PC-3 (cell line): ENCODE results near the gene CHAMP1. TPM values are rescaled to one million over a fixed set of nuclear protein-coding genes. Genes with fewer than 3 reads are reported as not detected.

ENCODE experiments used
- ATAC-seq: fragments of 200-7000 bp; cut with Tn5 transposase; 2 replicates; pipeline ENCODE4 v1.9.1; 2020; ENCODE audit warnings: mild to moderate bottlenecking, moderate library complexity
- BruUV-seq: library from RNA; stranded (reverse); fragments of 400-500 nt; replicated peaks from 2 replicates; lab custom pipeline; 2021; lab: Mats Ljungman, UMichigan
- CTCF ChIA-PET: fragments of 300-600 bp; sonication (Branson Sonifier 250); formaldehyde crosslinking; loops from one replicate; lab custom pipeline; 2022; ENCODE audit warnings: antibody characterized with exemption; lab: Charles Lee
- POLR2A ChIA-PET: fragments of 300-600 bp; sonication (Branson Sonifier 250); formaldehyde crosslinking; loops from one replicate; lab custom pipeline; 2022; ENCODE audit warnings: antibody characterized with exemption; ENCODE audit not compliant: unreplicated experiment; lab: Charles Lee
- DNase-seq: peaks from one replicate; pipeline ENCODE4 v3.0.0-alpha.2; 2015
- H2AFZ ChIP-seq: fragments of 300-600 bp; sonication (generic); 2 replicates; pipeline ENCODE4 v1.6.0; 2016; ENCODE audit warnings: antibody characterized with exemption, low read length
- H3F3A ChIP-seq: fragments of 300-600 bp; sonication (generic); one replicate; pipeline ENCODE4 v1.6.0; 2017; ENCODE audit warnings: antibody characterized with exemption, low read length, control low read depth, mild to moderate bottlenecking; ENCODE audit not compliant: unreplicated experiment
- H3K27ac ChIP-seq: fragments of 300-600 bp; sonication (generic); 2 replicates; pipeline ENCODE4 v1.5.1; 2016; ENCODE audit warnings: mild to moderate bottlenecking, low read length
- H3K27me3 ChIP-seq: fragments of 300-600 bp; sonication (generic); 2 replicates; pipeline ENCODE4 v1.6.1; 2016; ENCODE audit warnings: low read length, mixed read lengths
- H3K36me3 ChIP-seq: fragments of 300-600 bp; sonication (generic); 2 replicates; pipeline ENCODE4 v1.6.1; 2016; ENCODE audit warnings: low read depth, mixed run types, low read length, mixed read lengths
- H3K4me1 ChIP-seq: fragments of 300-600 bp; sonication (generic); 2 replicates; pipeline ENCODE4 v1.5.1; 2016; ENCODE audit warnings: low read length; ENCODE audit not compliant: insufficient read depth
- H3K4me2 ChIP-seq: fragments of 300-600 bp; sonication (generic); 2 replicates; pipeline ENCODE4 v1.6.0; 2016; ENCODE audit warnings: low read length
- H3K4me3 ChIP-seq: fragments of 300-600 bp; sonication (generic); 2 replicates; pipeline ENCODE4 v1.5.1; 2016; ENCODE audit warnings: mild to moderate bottlenecking, low read length, mixed read lengths
- H3K79me2 ChIP-seq: fragments of 300-600 bp; sonication (generic); 2 replicates; pipeline ENCODE4 v1.6.1; 2017; ENCODE audit warnings: low read length, mixed read lengths
- H3K9ac ChIP-seq: fragments of 300-600 bp; sonication (generic); 2 replicates; pipeline ENCODE4 v1.6.0; 2016; ENCODE audit warnings: mild to moderate bottlenecking, low read length
- H3K9me2 ChIP-seq: fragments of 300-600 bp; sonication (generic); replicated peaks from 2 replicates; pipeline ENCODE4 v1.6.1; 2016; ENCODE audit warnings: mixed run types, low read length, mixed read lengths
- H3K9me3 ChIP-seq: fragments of 300-600 bp; sonication (generic); 2 replicates; pipeline ENCODE4 v1.6.1; 2016; ENCODE audit warnings: low read length, mixed read lengths
- H4K20me1 ChIP-seq: fragments of 300-600 bp; sonication (generic); 2 replicates; pipeline ENCODE4 v1.6.1; 2016; ENCODE audit warnings: low read length, mixed read lengths
- EZH2 ChIP-seq: fragments of 300-600 bp; sonication (generic); IDR thresholded peaks from one replicate; pipeline ENCODE4 v1.6.1; 2017; ENCODE audit warnings: antibody characterized with exemption, mild to moderate bottlenecking, low read length; ENCODE audit not compliant: unreplicated experiment
- EZH2phosphoT487 ChIP-seq: fragments of 300-600 bp; sonication (generic); IDR thresholded peaks from 2 replicates; pipeline ENCODE4 v1.6.1; 2018; ENCODE audit warnings: mild to moderate bottlenecking, antibody characterized with exemption, low read length, borderline replicate concordance
- intact Hi-C: fragments of 100-400 bp; cut with micrococcal nuclease; formaldehyde crosslinking; loops from 2 replicates; pipeline ENCODE4 v1.9.0; 2023
- total RNA-seq: library from RNA; depleted of rRNA; stranded (reverse); fragments of >200 nt; gene quantifications from 2 replicates; pipeline ENCODE4 v1.2.3, GENCODE V29; 2014
- TF ChIP-seq, protein P1 (sequence below): fragments of 300-600 bp; sonication (generic); conservative IDR thresholded peaks from 2 replicates; pipeline ENCODE4 v1.5.1; 2017; ENCODE audit warnings: antibody characterized with exemption, low read depth, mild to moderate bottlenecking, low read length

The CHAMP1 gene
- total RNA-seq, 1 experiment from 2014 or later = 8.3 TPM

DNA sequence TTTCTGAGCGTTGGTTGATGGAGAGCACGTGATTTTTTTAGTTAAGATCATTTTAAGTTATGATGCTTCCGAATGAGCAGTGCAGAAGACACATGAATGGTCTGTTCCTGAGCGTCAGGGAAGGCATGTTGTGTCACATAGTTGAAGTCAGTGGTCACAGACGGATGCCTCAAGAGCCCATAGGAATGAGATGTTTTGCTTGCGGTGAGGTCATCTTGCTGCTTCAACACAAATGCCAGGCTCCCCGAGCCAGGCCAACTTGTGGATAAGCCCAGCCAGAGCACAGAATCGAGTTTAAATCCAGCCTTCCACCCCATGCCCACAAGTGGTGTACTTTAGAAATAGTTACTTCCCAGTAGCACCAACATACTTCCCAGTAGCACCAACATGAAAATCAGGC, 27.5 kb upstream of the CHAMP1 start:
- no peaks in the 10 kb centered on the region for H3F3A ChIP-seq
- no peak overlapping the region for H3K4me2 ChIP-seq
- H3K4me1 ChIP-seq = no peaks in the 10 kb centered on the region
- ChIA-PET POLR2A (no interaction called here), CTCF (no interaction called here)
- H3K4me3 ChIP-seq = no peak overlapping the region
- H3K9ac ChIP-seq = no peak overlapping the region
- H3K36me3 ChIP-seq = peaks cover 7% of the 10 kb centered on the region; the same call in 1 of the 2 replicates
- H4K20me1 ChIP-seq = no peaks in the 10 kb centered on the region
- H3K79me2 ChIP-seq = peaks cover 25% of the 10 kb centered on the region
- no peak overlapping the region for H2AFZ ChIP-seq
- no peaks in the 10 kb centered on the region for H3K27me3 ChIP-seq
- no peaks in the 10 kb centered on the region for H3K9me3 ChIP-seq
- ATAC-seq = no peak
- intact Hi-C loops = no loop called here
- TF ChIP-seq EZH2 (no peak), EZH2phosphoT487 (no peak)
- TF ChIP-seq, protein P1, sequence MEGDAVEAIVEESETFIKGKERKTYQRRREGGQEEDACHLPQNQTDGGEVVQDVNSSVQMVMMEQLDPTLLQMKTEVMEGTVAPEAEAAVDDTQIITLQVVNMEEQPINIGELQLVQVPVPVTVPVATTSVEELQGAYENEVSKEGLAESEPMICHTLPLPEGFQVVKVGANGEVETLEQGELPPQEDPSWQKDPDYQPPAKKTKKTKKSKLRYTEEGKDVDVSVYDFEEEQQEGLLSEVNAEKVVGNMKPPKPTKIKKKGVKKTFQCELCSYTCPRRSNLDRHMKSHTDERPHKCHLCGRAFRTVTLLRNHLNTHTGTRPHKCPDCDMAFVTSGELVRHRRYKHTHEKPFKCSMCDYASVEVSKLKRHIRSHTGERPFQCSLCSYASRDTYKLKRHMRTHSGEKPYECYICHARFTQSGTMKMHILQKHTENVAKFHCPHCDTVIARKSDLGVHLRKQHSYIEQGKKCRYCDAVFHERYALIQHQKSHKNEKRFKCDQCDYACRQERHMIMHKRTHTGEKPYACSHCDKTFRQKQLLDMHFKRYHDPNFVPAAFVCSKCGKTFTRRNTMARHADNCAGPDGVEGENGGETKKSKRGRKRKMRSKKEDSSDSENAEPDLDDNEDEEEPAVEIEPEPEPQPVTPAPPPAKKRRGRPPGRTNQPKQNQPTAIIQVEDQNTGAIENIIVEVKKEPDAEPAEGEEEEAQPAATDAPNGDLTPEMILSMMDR = no peak
- BruUV-seq = no TSS peak
- H3K27ac ChIP-seq = no peak overlapping the region
- no peak for DNase-seq
- no peaks in the 10 kb centered on the region for H3K9me2 ChIP-seq

DNA sequence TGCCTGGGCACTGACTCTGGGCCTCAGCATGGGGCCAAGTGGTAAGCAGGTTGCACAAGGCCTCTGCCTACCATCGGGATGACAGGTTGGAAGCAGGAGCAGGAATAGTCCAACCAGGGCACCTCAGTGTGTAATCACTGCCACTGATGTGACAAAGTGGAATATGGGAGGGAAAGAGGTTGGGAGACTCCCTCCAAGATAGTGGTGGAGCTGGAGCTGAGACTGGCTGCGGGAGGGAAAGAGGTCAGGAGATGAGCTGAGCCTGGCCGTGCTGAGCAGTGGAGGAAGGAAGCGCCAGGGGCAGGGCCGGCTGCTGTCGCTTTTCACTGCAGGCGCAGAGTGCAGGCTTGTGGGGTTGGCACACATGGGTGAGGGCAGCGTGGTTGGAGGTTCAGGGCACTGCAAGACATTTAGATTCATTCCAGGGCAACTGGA, 26.1 kb upstream of the CHAMP1 start:
- H3K27ac ChIP-seq = no peak overlapping the region
- no peak overlapping the region for H3K4me2 ChIP-seq
- H3K79me2 ChIP-seq = peaks cover 14% of the 10 kb centered on the region
- no peaks in the 10 kb centered on the region for H3F3A ChIP-seq
- H3K9ac ChIP-seq = no peak overlapping the region
- POLR2A ChIA-PET = interaction anchor here (0.6 kb wide), 1 partner anchor 24 kb away, joined by 4 read pairs; no protein-coding TSS in a partner anchor
- CTCF ChIA-PET = no interaction called here
- no peaks in the 10 kb centered on the region for H3K27me3 ChIP-seq
- no peak overlapping the region for H3K4me3 ChIP-seq
- no peak for DNase-seq
- intact Hi-C loops = no loop called here
- H3K9me3 ChIP-seq = no peaks in the 10 kb centered on the region
- H4K20me1 ChIP-seq = no peaks in the 10 kb centered on the region
- peaks cover 7% of the 10 kb centered on the region; the same call in 1 of the 2 replicates for H3K36me3 ChIP-seq
- TF ChIP-seq EZH2phosphoT487 (no peak), EZH2 (no peak)
- TF ChIP-seq, protein P1 = no peak
- no peak overlapping the region for H2AFZ ChIP-seq
- H3K4me1 ChIP-seq = no peaks in the 10 kb centered on the region
- no peak for ATAC-seq
- no peaks in the 10 kb centered on the region for H3K9me2 ChIP-seq
- BruUV-seq = no TSS peak

DNA sequence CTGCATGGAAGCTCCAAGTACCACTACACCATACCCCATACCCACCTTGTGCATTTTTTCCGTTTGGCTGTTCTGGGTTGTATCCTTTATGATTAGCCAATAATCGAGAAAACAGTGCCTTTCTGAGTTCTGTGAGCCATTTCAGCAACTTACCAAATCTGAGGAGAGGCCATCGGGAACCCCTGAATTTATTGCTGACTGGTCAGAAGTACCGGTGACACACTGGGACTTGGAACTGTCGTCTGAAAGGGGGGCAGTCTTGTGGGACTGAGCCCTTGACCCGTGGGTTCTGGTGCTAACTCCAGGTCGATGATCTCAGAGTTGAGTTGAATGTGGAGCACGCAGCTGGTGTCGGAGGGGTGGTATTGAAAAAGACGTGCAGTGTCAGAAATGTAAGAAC, 17.9 kb upstream of the CHAMP1 start:
- no peak for DNase-seq
- H2AFZ ChIP-seq = no peak overlapping the region
- no TSS peak for BruUV-seq
- H3K36me3 ChIP-seq = no peaks in the 10 kb centered on the region
- ATAC-seq = no peak
- intact Hi-C loops = no loop called here
- no peaks in the 10 kb centered on the region for H3F3A ChIP-seq
- H4K20me1 ChIP-seq = no peaks in the 10 kb centered on the region
- H3K4me1 ChIP-seq = no peaks in the 10 kb centered on the region
- no peaks in the 10 kb centered on the region for H3K79me2 ChIP-seq
- H3K9me2 ChIP-seq = no peaks in the 10 kb centered on the region
- ChIA-PET POLR2A (no interaction called here), CTCF (no interaction called here)
- H3K4me3 ChIP-seq = no peak overlapping the region
- H3K27ac ChIP-seq = no peak overlapping the region
- H3K9ac ChIP-seq = no peak overlapping the region
- H3K9me3 ChIP-seq = no peaks in the 10 kb centered on the region
- TF ChIP-seq EZH2 (no peak), EZH2phosphoT487 (no peak)
- H3K27me3 ChIP-seq = no peaks in the 10 kb centered on the region
- H3K4me2 ChIP-seq = no peak overlapping the region
